ENCODE results near the gene BANP. TPM values are rescaled to one million over a fixed set of nuclear protein-coding genes. Genes with fewer than 3 reads are reported as not detected.
"Not testable (repeated sequence)": the region's sequence is repeated elsewhere in the genome, so short reads cannot be mapped to it uniquely, and the experiment has no call there.

BANP gene
- total RNA-seq, 1 experiment from 2014 or later = 24.9 TPM

GRCh38 chr16:88077328-88078108 lies 126.3 kb downstream of the BANP start:
- no peak for DNase-seq (ENCODE audit: low read depth)

GRCh38 chr16:88078111-88078775 lies 127.0 kb downstream of the BANP start:
- no peak for DNase-seq (ENCODE audit: low read depth)

- DNase-seq (ENCODE audit: low read depth) = no peak
These were observed 132.3 kb downstream of the BANP start for GRCh38 chr16:88083582-88083981.

GRCh38 chr16:88084881-88085280 lies 133.6 kb downstream of the BANP start:
- DNase-seq (ENCODE audit: low read depth) = peak; percentile 3

- no peak for DNase-seq (ENCODE audit: low read depth)
These were observed 135.6 kb downstream of the BANP start for GRCh38 chr16:88086571-88087516.

GRCh38 chr16:88087517-88087877 lies 136.3 kb downstream of the BANP start:
- no peak for DNase-seq (ENCODE audit: low read depth)

- no peak for DNase-seq (ENCODE audit: low read depth)
These were observed 136.9 kb downstream of the BANP start for GRCh38 chr16:88088161-88088581.

- not testable (repeated sequence) for DNase-seq (ENCODE audit: low read depth)
These were observed 137.4 kb downstream of the BANP start for GRCh38 chr16:88088611-88089010.

- not testable (repeated sequence) for DNase-seq (ENCODE audit: low read depth)
These were observed 137.8 kb downstream of the BANP start for GRCh38 chr16:88089071-88089470.

GRCh38 chr16:88089632-88090376 lies 138.6 kb downstream of the BANP start:
- DNase-seq (ENCODE audit: low read depth) = not testable (repeated sequence)

GRCh38 chr16:88090377-88091175 lies 139.3 kb downstream of the BANP start:
- not testable (repeated sequence) for DNase-seq (ENCODE audit: low read depth)

- DNase-seq (ENCODE audit: low read depth) = not testable (repeated sequence)
These were observed 140.2 kb downstream of the BANP start for GRCh38 chr16:88091221-88091971.

GRCh38 chr16:88091972-88092302 lies 140.7 kb downstream of the BANP start:
- not testable (repeated sequence) for DNase-seq (ENCODE audit: low read depth)

GRCh38 chr16:88092791-88093555 lies 141.7 kb downstream of the BANP start:
- not testable (repeated sequence) for DNase-seq (ENCODE audit: low read depth)

- DNase-seq (ENCODE audit: low read depth) = not testable (repeated sequence)
These were observed 142.5 kb downstream of the BANP start for GRCh38 chr16:88093556-88094252.

GRCh38 chr16:88094253-88094575 lies 143.0 kb downstream of the BANP start:
- not testable (repeated sequence) for DNase-seq (ENCODE audit: low read depth)

GRCh38 chr16:88094900-88095299 lies 143.7 kb downstream of the BANP start:
- not testable (repeated sequence) for DNase-seq (ENCODE audit: low read depth)

GRCh38 chr16:88096659-88097058 lies 145.4 kb downstream of the BANP start:
- DNase-seq (ENCODE audit: low read depth) = not testable (repeated sequence)
